Stimulated activated CD8-positive, alpha-beta memory T cell treated with anti-CD3 and anti-CD28 coated beads, Interleukin-15, amount 100 ng/mL, for 48 hours (primary cell): ENCODE data around the gene AOPEP.
"Not testable (repeated sequence)": the region's sequence is repeated elsewhere in the genome, so short reads cannot be mapped to it uniquely, and the experiment has no call there.

Experiments
- DNase-seq, 2 donors: peaks; one replicate each; pipeline ENCODE4 v3.0.0-alpha.2; 2020; ENCODE audit warnings: low read depth in 2 of 2

Gene AOPEP

DNA sequence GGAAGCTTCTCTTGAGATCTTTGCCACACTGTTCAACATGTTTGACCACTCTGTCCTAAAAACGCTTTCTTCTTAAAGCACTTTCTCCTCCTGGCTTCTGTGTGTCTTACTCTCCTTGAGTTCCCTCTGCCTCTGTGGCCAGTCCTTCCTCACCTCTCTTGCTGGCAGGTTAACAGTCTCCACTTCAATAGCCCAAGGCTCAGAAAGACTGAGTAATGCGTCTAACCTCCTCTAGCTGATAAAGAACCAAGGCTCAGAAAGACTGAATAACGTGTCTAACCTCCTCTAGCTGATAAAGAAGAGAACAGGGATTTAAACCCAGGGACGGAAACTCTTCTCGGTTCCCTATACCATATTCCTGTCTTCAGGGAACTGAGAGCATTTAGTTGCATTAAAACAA, 205.2 kb downstream of the AOPEP start:
- no peak for DNase-seq

DNA sequence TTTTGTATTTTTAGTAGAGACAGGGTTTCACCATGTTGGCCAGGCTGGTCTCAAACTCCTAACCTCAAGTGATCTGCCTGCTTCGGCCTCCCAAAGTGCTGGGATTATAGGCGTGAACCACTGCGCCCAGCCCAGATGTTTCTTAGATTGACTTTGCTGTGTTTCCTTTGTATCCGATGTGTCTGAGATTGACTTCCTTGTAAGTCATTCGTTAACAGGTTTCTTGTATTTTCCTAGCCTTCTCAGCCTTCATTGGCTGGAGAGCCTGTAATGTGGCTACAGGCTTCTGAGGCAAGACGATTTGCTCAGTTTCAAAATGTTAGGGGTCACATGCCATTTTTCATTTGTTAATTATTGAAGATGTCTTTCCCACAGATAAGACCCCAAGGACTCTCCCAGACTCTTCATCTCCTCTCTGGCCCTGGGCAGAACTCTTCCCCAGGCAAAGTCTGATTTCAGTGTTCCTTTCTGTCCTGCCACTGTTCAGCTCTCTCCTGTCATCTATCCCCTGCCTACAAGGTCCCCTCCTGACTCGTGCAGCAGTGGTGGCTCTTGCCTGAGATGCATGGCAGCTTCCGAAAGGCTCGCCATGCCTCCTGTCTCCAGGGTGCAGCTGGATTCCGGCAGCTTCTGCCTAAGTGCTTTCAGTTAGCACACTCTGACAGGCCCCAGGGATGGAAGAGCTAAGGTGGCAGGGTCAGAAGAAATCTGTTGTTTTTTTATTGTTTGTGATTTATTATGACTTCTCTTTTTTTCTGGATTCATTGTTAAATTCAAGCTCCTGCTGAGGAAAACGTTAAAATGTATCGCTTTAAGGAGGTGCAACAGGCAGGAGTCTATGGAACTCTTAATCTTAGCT, 206.4 kb downstream of the AOPEP start:
- no peak for DNase-seq

DNA sequence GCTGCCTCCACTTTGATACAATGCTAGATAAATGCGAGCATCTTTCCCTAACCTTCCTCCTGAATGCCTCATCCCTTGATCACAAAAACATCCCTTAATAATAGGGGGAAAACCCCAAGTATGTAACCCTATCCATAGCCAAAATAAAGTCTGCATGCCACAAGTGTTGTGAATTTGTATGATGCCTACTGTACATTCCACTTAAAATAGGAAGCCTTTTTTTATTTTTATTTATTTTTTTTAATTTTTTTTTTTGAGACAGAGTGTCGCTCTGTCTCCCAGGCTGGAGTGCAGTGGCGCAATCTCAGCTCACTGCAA, 207.0 kb downstream of the AOPEP start:
- DNase-seq = no peak

DNA sequence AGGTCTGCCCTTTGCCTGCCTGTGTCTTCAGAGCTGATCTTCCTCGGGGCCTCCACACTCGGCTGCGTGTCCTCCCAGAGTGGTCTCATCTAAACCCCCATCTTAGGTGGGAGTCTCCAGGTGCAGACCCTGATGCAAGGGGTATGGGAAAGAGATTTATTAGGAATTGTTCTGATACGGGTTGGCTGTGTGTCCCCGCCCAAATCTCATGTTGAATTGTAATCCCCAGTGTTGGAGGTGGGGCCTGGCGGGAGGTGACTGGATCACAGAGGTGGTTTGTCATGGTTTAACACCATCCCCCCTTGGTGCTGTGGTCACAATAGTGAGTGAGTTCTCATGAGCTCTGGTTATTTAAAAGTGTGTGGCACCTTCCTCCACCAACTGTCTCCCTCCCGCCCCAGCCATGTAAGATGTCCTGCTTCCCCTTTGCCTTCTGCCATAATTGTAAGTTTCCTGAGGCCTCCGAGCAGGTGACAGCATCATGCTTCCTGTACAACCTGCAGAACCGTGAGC, 208.4 kb downstream of the AOPEP start:
- DNase-seq = no peak

DNA sequence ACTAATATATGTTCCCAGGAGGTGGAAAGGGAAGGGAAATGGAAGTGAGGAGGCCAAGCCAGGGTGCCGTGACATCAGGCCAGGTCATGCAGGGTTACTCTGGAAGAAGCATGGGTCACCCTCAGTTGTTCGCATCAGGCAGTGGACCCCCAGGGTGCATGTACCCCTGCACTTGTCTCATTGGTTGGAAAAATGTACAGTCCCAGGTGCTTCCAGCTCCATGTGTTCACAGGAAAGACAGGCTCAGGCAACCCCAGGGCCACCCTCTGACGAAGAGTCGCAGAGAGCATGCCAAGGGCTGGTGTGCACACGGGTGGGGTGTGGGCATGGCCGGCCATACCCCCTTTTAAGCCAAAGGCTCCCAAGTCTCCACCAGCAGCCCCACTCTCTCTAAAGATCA, 208.9 kb downstream of the AOPEP start:
- DNase-seq = no peak

DNA sequence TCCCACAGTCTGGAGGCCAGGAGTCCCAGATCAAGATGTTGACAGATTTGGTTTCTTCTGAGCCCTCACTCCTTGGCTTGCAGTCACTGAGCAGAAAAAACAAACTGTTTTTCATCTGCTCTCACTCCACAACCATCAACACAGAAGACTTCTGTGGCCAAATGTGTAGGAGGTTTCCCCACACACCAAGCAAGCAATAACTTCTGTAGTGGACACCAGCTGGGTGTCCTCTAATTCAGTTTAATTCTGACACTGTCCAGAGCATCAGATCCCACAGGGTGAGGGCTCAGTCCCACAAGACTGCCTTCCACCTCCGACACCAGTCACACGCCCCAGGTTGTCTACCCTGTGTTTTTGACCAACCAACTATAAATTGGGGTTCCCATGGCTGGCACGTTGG, 209.9 kb downstream of the AOPEP start:
- DNase-seq = no peak

DNA sequence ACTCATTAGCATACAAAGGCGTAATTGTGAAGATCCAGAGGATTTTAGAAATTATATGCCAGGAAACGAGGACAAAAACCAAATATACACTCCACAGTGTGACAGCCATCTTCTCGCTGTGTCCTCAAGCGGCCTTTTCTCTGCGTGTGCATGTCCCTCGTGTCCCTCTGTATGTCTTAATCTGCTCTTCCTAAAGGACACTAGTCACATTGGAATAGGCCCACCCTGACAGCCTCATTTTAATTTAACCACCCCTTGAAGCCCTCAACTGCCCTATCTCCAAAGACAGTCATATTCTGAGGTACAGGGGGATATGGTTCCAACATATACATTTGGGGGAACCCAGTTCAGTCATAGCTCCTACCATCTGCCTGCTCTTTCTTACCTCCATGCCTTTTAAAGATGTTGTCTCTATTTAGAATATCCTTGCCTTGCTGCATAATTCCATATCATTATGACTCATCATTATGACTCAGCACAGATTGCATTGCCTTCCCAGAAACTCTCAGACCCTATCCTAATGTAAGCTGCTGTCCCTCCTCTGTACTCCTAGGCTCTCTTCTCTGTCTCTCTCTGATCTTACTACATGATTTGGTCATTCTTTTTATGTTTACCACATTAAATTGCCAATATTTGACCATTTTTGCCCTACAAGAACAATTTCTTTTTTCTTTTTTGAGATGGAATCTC, 210.9 kb downstream of the AOPEP start:
- no peak for DNase-seq

DNA sequence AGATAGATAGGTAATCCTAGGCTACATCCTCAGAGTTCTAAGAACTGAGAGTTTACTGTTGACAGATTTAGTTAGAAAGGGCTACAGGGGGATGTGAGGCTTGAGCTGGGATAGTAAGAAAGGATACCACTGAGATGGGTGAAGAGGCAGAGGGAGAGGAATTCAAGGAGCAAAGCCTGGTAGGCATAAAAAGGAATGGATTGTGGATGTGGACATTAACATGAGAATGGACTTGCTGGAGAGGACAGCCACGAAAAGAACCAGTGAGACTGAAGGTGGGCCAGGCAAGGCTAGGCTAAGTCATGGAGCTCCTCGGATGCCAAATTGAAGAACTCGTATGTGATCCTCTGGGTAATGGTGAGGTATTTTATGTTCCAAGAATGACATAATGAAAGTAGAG, 211.9 kb downstream of the AOPEP start:
- no peak for DNase-seq

DNA sequence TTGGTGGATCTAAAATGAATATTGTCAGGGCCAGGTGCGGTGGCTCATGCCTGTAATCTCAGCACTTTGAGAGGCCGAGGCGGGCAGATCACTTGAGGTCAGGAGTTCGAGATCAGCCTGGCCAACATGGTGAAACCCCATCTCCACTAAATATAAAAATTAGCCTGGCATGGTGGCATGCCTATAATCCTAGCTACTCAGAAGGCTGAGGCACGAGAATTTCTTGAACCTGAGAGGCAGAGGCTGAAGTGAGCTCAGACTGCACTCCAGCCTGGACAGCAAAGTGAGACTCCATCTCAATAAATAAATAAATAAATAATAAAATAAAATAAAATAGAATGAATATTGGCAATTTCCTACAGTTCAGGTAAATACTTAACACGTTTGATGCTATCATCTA, 213.8 kb downstream of the AOPEP start:
- DNase-seq = not testable (repeated sequence)

DNA sequence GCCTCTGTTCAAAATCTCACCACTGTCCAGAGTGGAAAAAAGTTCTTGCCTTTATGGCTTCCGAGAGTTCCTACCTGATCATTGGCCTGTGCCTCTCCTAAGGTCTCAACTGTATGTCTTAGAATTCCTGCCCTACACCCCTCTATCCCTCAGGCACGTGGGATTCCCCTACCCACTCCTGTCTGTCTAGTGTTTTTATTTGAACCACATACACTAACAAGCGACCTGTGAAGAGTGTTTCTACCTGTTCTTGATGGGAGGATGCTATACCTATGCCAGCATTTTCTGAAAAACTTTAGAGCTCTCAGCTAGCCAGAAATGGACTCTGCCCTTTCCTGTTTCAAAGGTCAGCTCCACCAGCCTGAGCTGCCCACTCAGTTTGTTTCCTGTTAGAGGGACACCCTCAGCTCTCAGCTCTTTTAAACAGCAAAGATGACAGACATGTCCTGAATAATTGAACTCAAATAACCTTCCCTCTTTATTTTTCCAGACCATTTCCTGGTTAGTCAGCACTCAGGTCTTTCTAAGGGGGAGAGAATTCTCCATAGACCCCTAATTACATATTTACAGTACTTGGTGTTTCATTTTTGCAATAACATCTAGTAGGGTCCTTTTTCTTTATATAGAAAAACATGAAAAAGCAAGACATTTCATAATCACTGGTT, 214.8 kb downstream of the AOPEP start:
- no peak for DNase-seq

DNA sequence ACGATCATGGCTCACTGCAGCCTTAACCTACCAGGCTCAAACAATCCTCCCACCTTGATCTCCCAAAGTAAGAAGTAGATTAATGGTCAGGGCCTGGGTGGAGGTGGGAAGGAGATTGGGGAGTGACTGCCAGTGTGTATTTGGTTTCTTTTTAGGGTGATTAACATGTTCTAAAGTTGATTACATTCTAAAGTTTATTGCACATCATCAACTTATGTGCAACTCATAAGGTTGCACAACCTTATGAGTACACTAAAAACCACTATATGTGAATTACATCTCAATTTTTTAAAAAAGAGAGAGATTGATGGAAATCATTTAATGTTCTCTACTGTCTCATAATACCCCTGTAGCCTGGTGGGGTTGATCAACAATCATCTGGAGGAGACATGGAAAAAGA, 218.1 kb downstream of the AOPEP start:
- DNase-seq = no peak

DNA sequence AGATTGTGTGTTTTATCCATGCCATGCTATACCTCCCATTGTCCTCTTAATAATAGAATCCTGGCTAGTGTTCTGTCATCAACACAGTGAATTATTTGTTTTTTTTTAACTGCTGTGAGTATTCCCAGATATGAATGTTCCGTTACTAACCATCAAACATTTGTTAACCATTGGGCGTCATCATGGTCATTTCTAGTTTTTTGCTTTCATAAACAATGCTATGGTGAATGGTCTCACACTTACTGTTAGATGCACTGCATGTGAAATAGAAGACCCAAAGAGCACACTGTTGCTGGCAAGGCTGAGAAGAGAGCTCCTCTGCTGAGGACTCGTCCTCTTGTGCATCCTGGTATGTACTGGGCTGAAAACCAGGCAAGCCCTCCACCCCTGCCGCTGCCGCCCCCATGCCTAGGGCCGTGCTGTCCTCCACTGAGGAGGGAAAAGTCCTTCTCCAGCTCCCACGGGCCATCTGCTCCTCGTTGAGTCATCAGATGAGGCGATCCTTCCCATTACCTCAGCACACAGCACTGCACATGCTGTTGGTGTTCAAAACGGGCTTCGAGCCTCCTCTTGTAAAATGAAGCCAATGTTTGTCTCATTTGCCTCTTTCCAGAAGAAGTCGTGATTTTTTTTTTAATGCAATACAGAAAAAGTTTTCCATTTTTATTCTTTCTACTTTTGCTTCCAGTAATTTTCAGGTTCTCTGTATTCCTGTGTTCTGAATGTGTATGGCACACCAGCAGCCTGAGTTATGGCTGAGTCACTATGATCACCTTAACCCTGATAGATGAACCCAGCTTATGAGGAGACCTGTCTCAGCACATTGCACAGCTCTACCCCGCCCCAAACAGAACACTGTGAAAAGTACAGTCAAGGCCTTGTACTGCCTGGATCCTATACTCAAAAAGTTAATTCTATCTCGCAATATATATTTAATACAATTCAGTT, 219.0 kb downstream of the AOPEP start:
- no peak for DNase-seq

DNA sequence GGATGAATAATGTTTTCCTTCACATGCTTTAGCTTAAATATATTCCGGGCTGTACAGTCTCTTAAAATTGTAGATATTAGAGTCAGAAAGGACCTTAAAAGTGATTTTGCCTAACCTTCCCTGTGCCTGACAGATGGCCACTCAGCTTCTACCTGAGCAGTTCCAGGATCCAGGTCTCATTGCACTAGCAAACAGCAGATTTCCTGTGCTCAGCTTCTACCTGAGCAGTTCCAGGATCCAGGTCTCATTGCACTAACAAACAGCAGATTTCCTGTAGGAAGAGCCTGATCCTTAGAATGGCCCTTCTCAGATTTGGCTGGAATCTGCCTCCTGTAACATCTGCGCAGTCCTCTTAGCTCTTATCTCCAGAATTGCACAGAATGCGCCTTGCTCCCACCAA, 219.8 kb downstream of the AOPEP start:
- no peak for DNase-seq

DNA sequence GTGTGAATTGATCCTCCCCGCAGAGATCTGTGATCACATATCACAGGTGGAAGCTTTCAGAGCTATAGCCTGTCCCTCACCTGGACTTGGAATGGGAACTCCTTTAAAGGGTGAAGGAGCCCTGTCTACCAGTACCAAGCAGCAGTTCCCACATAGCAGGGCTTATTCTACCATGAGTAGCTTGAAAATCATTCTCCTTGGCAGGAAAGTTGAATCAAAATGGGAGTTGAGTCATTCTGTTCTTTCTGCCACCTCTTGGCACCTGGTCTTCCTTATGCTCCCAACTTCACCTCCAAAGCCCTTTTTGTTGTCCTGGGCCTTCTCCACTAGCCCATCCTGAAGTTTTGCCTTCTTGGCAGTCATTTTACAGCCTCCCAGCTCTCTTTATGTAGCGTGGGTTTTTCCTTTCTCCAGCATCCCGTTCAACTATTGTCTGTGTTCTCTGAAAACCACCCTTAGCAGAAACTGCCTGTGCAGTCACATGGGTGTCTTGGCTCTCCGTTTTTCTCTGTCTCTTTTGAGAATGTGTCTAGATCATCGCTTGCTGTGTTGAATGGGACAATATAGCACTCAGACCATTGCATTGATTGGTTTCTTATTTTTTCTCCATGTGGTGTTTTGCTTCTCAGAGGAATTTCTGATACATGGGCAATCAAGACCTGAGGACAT, 222.2 kb downstream of the AOPEP start:
- DNase-seq = no peak

DNA sequence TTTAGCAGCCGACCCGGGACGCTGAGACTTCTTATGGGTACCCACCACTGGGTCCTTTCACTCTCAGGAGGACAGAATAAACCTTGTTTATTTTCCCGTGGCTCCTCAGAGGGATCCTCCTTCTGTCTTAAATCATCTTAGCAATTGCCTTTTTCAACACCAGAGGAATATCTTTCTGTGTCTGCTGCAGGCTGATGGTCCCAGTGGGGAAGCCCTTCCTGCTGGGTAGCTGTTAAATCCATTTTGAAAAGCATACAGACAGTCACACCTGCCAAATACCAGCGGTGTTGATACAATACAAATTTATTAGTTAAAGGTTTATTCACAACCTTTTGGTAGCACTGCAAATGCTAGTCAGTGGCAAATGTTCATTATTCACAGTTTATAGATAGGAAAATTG, 222.9 kb downstream of the AOPEP start:
- DNase-seq = no peak

DNA sequence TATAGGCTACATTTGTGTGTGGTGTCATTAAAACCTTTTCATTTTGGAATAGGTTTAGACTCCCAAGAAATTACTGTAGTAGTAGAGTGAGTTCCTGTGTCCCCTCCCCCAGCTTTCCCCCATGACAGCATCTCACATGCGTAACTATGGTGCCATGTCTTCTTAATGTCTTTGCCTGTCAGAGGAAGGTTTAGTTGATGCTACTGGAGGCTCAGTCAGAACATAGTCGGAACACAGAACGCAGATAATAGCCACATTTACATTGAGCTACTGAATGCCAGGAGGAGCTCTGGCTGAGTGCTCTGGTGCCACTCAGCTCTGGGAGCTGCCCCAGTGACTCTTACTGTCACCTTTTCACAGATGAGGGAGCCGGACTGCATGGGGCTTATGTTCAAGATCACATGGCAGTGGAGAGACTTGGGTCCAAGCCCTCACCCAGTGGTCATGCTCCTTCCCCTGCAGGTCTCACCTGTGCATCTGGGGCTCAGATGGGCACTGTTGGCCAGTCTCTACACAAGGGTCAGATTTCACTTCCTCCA, 223.6 kb downstream of the AOPEP start:
- DNase-seq = no peak

DNA sequence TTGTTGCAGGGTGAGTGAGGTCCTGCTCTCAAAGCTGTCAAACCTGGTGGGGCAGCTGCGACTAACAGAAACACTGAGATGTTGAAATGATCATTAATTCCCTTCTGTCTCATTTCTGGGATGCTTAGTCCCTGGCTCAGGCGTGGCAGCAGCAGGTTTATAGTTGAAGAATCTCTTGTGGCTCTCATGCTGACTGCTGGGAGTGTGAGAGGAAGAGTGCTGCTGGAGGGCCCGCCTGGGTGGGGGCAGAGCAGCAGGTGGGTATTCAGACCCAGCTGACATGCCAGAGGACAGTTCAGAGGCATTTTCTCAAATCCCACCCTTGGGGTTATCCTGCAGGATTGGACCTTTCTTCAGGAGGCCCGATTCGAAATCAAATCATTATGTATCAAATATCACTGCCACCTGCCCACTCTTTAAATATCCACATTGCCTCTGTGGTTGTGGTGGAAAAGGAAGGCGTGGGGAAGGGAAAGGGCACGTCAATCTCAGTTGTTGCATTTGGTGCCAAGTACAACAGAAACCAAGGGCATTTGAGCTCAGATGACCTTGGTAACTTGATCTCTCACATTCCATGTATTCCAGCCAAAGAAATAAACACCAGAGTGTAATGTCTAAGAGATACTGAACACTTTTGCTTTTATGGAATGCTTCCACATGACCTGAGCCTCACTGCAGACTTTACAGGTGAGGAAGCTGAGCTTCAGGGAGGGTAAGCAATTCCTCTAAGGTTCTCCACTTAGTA, 224.3 kb downstream of the AOPEP start:
- DNase-seq = no peak

DNA sequence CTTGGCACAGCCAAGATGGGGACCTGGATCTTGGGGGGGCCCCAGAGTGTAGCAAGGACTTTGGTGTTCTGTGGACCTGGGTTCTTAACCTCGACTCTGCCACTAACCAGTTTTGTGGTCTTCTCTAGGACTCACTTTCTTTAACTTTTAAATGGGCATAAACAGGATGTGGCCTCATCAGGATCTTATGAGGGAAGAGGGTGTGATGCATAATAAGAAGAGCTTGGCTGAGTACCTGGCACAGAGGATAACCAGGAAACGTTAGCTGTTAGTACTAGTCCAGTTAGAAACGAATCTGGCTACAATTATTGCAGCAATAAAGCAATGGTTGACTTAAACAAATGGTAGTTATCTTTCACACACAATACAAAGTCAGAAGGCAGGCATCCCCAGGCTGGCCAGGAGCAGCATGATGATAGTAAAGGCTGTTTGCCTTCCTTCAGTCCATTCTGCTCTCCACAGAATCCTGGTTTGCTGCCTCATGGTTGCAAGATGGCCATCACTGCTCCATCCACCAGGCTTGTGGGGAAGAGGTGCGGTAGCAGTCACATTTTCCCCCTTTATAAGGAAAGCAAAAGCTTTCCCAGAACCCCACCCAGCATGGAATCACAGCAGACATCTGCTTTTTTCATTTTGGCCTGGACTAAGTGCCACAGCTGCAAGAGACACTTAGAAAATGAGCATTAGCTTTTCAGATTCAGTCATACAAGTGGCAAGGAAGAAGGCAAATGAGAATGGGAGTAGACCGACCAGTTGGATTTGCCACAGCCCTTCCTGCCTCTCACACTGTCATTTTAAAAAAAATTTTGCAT, 225.0 kb downstream of the AOPEP start:
- no peak for DNase-seq
